CD4-positive, CD25-positive, alpha-beta regulatory T cell (primary cell): ENCODE measurements around the gene IL20. TPM values are rescaled to one million over a fixed set of nuclear protein-coding genes. Genes with fewer than 3 reads are reported as not detected.

Experiments
- ATAC-seq, 2 donors: fragments of 150-1000 bp; cut with Tn5 transposase; one replicate each; pipeline ENCODE4 v1.10.0; 2021; ENCODE audit warnings: low read depth in 2 of 2, moderate number of reproducible peaks in 2 of 2, moderate library complexity in 1 of 2
- DNase-seq, 3 donors: peaks; one replicate each; pipeline versions ENCODE4 v3.0.0 to v3.0.0-alpha.2; 2012 to 2022; ENCODE audit warnings: mixed read lengths in 1 of 3
- H3K27ac ChIP-seq: one replicate; pipeline ENCODE4 v1.7.0; 2013; ENCODE audit warnings: mild to moderate bottlenecking, low read length; ENCODE audit not compliant: insufficient read depth, poor library complexity, severe bottlenecking
- H3K27me3 ChIP-seq: one replicate; pipeline ENCODE4 v1.7.0; 2013; ENCODE audit warnings: low read length; ENCODE audit not compliant: control insufficient read depth, insufficient read depth
- H3K36me3 ChIP-seq: one replicate; pipeline ENCODE4 v1.7.0; 2013; ENCODE audit warnings: mild to moderate bottlenecking, low read length, moderate library complexity; ENCODE audit not compliant: control insufficient read depth, insufficient read depth
- H3K4me1 ChIP-seq: 2 replicates; pipeline ENCODE4 v1.7.0; 2013; ENCODE audit warnings: mild to moderate bottlenecking, low read length; ENCODE audit not compliant: insufficient read depth, control insufficient read depth, poor library complexity, severe bottlenecking
- H3K4me3 ChIP-seq: one replicate; pipeline ENCODE4 v1.7.0; 2013; ENCODE audit warnings: low read depth, mild to moderate bottlenecking, low read length, moderate library complexity
- H3K9me3 ChIP-seq, 2 experiments: 1 replicate in 1 of 2; 2 replicates in 1 of 2; pipeline ENCODE4 v1.7.0; 2013; ENCODE audit warnings: low read length in 2 of 2, mild to moderate bottlenecking in 1 of 2, moderate library complexity in 1 of 2; ENCODE audit not compliant: control insufficient read depth in 2 of 2
- H3K27ac Mint-ChIP-seq, 3 donors: one replicate each; pipeline ENCODE4 v1.8.0; 2020 to 2022; ENCODE audit warnings: mild to moderate bottlenecking in 3 of 3, mixed read lengths in 3 of 3, moderate library complexity in 2 of 3
- H3K27me3 Mint-ChIP-seq: one replicate; pipeline ENCODE4 v1.8.0; 2022; ENCODE audit warnings: mild to moderate bottlenecking, mixed read lengths
- H3K36me3 Mint-ChIP-seq: one replicate; pipeline ENCODE4 v1.8.0; 2020; ENCODE audit warnings: mixed read lengths
- H3K4me1 Mint-ChIP-seq, 4 donors: one replicate each; pipeline ENCODE4 v1.8.0; 2020 to 2022; ENCODE audit warnings: mixed read lengths in 4 of 4, mild to moderate bottlenecking in 1 of 4
- H3K4me3 Mint-ChIP-seq, 4 donors: one replicate each; pipeline ENCODE4 v1.8.0; 2020 to 2022; ENCODE audit warnings: mild to moderate bottlenecking in 4 of 4, mixed read lengths in 4 of 4, moderate library complexity in 3 of 4
- H3K9me3 Mint-ChIP-seq, 7 donors: one replicate each; pipeline ENCODE4 v1.8.0; 2020 to 2022; ENCODE audit warnings: mixed read lengths in 7 of 7, mild to moderate bottlenecking in 3 of 7, moderate library complexity in 2 of 7
- polyA plus RNA-seq, 4 donors: library from polyadenylated mRNA; unstranded; fragments of 300-500 nt; fragmentation: Illumina TruSeq; gene quantifications; one replicate each; pipeline ENCODE4 v1.2.3, GENCODE V29; 2021
- total RNA-seq: library from RNA; stranded (reverse); gene quantifications from one replicate; pipeline ENCODE4 v1.2.3, GENCODE V29; 2022

Gene IL20
- total and polyA plus RNA-seq, 5 donors from 2014 or later = not detected

DNA sequence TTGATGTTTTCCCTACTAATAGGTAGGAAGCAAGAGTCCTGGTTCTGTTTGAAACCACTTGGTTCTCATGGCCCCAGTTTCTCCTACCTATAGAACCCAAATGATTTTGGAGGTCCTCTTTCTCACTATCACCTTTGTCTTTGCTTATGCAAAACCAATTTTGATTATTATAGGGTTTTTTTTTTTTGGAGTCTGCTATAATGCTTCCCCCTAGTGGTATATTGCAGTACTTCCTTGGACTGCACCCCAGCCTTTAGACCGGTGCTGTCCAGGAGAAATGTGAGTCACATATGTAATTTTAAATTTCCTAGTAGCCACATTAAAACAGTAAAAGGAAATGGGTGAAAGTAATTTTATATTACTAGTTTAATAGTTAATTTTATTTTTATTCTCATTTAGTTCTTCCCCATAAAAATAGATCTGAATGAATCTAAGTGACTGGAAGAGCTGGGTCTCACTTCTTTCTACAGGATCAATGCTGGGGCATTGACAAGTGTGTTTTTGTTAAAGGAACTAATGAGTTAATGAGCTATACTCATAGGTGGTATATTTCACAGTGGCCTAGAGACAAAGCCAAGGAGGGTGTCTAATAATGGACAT, 45.7 kb downstream of the IL20 start:
- H3K36me3 Mint-ChIP-seq = peaks cover 70% of the 10 kb centered on the region

DNA sequence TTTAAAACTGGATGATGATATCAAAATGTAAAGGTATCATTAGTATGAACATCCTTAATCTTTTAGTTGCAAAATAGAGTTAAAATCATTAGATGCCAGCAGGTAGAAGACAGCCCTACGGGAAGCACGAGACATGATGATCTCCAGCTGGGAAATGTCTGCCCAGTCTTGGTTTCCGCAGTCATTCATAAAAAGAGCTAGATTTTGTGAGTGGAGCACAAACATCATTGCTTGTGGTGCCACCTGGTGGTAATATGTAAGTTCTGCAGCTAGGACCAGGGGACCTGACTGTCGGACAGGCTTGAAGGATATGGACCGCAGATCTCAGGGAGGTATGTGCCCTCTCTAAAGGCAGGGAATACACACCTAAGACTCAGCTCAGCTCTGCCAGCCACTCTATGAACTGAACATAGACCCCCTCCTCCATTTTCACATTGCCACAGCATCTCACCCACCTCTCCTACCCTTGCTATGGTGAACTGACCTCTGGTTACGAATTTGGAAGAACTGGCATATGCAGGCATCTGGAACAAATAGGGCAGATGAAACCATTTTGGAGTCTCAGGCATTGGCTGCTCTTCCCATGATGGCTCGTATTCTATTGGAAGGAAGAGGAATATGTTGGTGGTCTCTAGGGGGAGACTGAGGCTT, 47.1 kb downstream of the IL20 start:
- Histone ChIP-seq H3K27ac (peak overlapping the region; percentile 59), H3K4me1 (peaks cover 100% of the 10 kb centered on the region), H3K9me3 (no peaks in the 10 kb centered on the region), H3K27me3 (no peaks in the 10 kb centered on the region), H3K36me3 (peaks cover 92% of the 10 kb centered on the region), H3K4me3 (peak overlapping the region; percentile 98)
- peak overlapping the region in 1 of 4 donors; percentile 59 for H3K4me3 Mint-ChIP-seq
- peaks cover 80% of the 10 kb centered on the region for H3K36me3 Mint-ChIP-seq
- H3K27ac Mint-ChIP-seq = peak overlapping the region in 2 of 3 donors; percentile 41 to 92
- DNase-seq (peak; percentile 48 to 78 (median 69)), ATAC-seq (peak; percentile 47 to 59)
- H3K9me3 Mint-ChIP-seq = peaks cover 0 to 1% (median 0%) of the 10 kb centered on the region in 7 donors
- no peaks in the 10 kb centered on the region for H3K27me3 Mint-ChIP-seq
- H3K4me1 Mint-ChIP-seq = peaks cover 34 to 94% (median 83%) of the 10 kb centered on the region in 4 donors

More for the DNA sequence above, 45.7 kb downstream of the IL20 start:
- H3K4me1 ChIP-seq = peaks cover 98% of the 10 kb centered on the region
- H3K9me3 ChIP-seq = no peaks in the 10 kb centered on the region
- peak overlapping the region; percentile 42 for H3K27ac ChIP-seq
- peaks cover 90% of the 10 kb centered on the region for H3K36me3 ChIP-seq
- peak overlapping the region in 2 of 3 donors; percentile 74 to 87 for H3K27ac Mint-ChIP-seq
- H3K4me3 Mint-ChIP-seq = peak overlapping the region in 3 of 4 donors; percentile 54 to 86 (median 74)
- H3K27me3 ChIP-seq = no peaks in the 10 kb centered on the region
- DNase-seq = peak in 2 of 3 donors; percentile 67 to 69
- peaks cover 0 to 1% (median 0%) of the 10 kb centered on the region in 7 donors for H3K9me3 Mint-ChIP-seq
- peak overlapping the region; percentile 53 for H3K4me3 ChIP-seq
- H3K27me3 Mint-ChIP-seq = no peaks in the 10 kb centered on the region
- peaks cover 27 to 94% (median 77%) of the 10 kb centered on the region in 4 donors for H3K4me1 Mint-ChIP-seq
- ATAC-seq = peak; percentile 46 to 49

DNA sequence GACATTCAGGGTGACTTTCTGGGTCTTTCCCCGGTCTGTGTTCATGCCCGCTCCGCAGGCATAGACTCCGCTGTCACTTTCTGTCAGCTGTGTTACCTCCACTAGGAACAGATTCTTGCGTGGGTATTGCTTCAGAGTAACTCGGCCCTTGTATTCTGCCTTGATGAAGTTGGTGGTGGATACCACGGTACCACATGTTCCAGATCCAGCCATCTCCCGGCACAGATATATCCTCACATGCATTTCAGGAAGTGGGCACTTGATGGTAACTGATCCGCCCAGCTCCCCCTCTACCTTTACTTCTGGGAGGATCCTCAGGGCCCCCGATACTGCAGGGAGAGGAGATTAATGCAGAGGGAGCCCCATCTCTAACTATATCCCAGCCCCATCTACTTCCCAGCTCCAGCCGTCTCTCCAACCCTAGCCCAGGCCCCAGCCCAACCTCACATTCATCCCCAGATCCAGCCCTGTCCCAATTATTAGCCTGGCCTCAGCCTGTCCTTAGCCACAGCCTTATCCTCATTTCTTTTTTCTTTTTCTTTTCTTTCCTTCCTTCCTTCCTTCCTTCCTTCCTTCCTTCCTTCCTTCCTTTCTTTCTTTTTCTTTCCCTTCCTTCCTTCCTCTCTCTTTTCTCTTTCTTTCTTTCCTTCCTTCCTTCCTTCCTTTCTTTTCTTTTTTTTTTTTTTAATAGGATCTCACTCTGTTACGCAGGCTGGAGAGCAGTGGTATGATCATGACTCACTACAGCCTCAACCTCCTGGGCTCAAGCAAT, 48.5 kb downstream of the IL20 start:
- Mint-ChIP-seq H3K27ac (peak overlapping the region in 2 of 3 donors; percentile 91 to 97), H3K27me3 (no peaks in the 10 kb centered on the region), H3K36me3 (peaks cover 82% of the 10 kb centered on the region), H3K9me3 (peaks cover 0 to 1% (median 0%) of the 10 kb centered on the region in 7 donors), H3K4me3 (peak overlapping the region in 1 of 4 donors; percentile 10), H3K4me1 (peaks cover 34 to 89% (median 81%) of the 10 kb centered on the region in 4 donors)
- H3K27ac ChIP-seq = peak overlapping the region; percentile 67
- no peaks in the 10 kb centered on the region for H3K9me3 ChIP-seq
- DNase-seq (no peak), ATAC-seq (no peak)
- no peaks in the 10 kb centered on the region for H3K27me3 ChIP-seq
- peaks cover 100% of the 10 kb centered on the region for H3K4me1 ChIP-seq
- H3K36me3 ChIP-seq = peaks cover 84% of the 10 kb centered on the region
- peak overlapping the region; percentile 98 for H3K4me3 ChIP-seq

DNA sequence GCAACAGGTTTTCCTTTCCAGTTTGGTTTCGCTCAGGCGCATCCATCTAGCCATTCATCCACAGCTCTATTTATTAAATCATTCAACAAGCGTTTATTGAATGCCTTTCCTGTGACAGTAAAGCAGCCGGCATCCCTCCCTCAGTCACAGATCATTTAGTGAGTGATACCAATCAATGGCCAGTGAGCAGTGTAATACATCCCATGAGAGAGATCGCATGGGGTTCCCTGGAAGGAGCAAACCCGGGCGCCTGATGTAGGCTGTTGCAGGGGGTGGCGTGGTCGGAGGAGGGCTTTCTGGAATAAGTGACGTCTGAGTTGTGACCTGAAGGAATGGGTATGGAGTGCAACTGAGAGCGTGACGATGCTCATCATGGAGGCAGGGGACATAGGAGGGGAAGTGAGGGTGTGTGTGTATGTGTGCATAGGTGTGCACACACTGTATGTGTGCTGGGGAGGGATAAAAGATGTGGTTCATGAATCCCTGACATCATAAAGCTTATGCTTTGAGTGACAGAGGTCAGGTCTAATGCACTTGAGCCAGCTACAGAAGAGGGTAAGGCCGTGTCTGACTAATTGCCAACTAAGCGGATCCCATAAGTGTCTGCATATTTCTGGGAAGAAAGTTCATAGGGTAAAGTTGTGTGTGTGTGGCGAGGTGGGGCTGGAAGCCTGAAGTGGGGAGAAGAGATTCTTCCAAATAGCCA, 49.8 kb downstream of the IL20 start:
- peak overlapping the region; percentile 67 for H3K27ac ChIP-seq
- Mint-ChIP-seq H3K4me1 (peaks cover 38 to 81% (median 80%) of the 10 kb centered on the region in 4 donors), H3K36me3 (peaks cover 90% of the 10 kb centered on the region), H3K27me3 (no peaks in the 10 kb centered on the region), H3K9me3 (peaks cover 0 to 1% (median 0%) of the 10 kb centered on the region in 7 donors), H3K4me3 (no peak overlapping the region), H3K27ac (peak overlapping the region in 2 of 3 donors; percentile 91 to 99)
- H3K9me3 ChIP-seq = no peaks in the 10 kb centered on the region
- ATAC-seq (no peak), DNase-seq (no peak)
- peaks cover 93% of the 10 kb centered on the region for H3K4me1 ChIP-seq
- peak overlapping the region; percentile 98 for H3K4me3 ChIP-seq
- H3K36me3 ChIP-seq = peaks cover 85% of the 10 kb centered on the region
- no peaks in the 10 kb centered on the region for H3K27me3 ChIP-seq

DNA sequence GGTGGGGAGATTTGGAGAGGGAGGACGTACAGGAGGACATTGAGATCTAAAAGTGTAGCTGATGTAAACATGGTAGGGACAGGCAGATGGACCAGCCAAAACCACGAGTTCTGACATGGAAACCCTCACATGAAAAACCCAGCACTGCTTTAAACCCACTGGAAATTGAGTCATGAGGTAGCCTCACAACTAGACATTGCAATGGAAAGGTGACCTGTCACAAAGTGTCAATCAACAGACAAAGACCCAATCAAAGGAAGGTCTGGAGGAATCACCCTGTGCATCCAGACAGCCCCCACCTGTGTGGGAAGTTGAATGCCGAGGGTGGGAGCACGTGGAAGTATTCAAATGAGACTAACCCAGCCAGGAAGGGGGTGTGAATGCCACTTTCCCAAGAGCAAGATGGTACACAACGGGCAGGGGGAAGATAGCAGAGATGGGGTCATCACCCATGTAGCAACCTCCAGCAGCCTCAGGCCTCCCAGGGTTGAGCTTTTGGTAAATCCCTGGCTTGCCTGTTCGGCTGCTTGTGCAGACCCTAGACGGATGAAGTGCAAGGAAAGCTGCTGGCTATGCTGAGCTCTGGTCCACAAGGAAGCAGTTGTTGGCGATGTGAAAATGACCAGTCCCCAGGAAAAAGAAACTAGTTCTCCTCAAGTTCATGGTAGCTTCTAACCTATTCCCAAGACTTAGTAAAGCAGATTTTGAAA, 50.7 kb downstream of the IL20 start:
- Mint-ChIP-seq H3K36me3 (peaks cover 91% of the 10 kb centered on the region), H3K4me1 (peaks cover 29 to 79% (median 71%) of the 10 kb centered on the region in 4 donors), H3K27ac (peak overlapping the region in 2 of 3 donors; percentile 91 to 99), H3K4me3 (no peak overlapping the region), H3K27me3 (no peaks in the 10 kb centered on the region), H3K9me3 (peaks cover 0 to 2% (median 0%) of the 10 kb centered on the region in 7 donors)
- DNase-seq = no peak
- peaks cover 80% of the 10 kb centered on the region for H3K36me3 ChIP-seq
- H3K27me3 ChIP-seq = no peaks in the 10 kb centered on the region
- no peak for ATAC-seq
- peak overlapping the region; percentile 67 for H3K27ac ChIP-seq
- H3K4me3 ChIP-seq = peak overlapping the region; percentile 98
- H3K4me1 ChIP-seq = peaks cover 83% of the 10 kb centered on the region
- no peaks in the 10 kb centered on the region for H3K9me3 ChIP-seq

DNA sequence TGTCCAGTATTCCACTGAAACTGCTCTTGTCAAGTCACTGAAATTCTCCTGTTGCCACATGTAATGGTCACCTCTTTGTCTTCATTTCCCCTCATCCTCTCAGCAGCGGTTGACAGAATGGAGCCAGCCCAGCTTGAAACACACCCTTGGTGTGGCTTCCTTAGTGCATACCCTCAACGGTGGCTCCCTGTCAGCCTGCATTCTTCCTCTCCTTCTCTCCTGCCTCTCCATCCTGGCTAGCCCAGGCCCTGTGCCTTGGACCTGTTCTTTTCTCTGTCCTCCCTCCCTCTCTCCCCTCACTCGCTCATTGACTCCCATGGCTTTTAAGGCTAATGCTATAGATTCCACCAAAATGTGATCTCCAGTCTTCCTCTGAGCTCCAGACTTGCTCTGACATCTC, 52.7 kb downstream of the IL20 start:
- ATAC-seq (no peak), DNase-seq (no peak)
- H3K9me3 Mint-ChIP-seq = peaks cover 0 to 2% (median 0%) of the 10 kb centered on the region in 7 donors
- Histone ChIP-seq H3K4me1 (peaks cover 76% of the 10 kb centered on the region), H3K27me3 (no peaks in the 10 kb centered on the region), H3K4me3 (peak overlapping the region; percentile 98), H3K36me3 (peaks cover 61% of the 10 kb centered on the region), H3K27ac (peak overlapping the region; percentile 67), H3K9me3 (no peaks in the 10 kb centered on the region)
- H3K36me3 Mint-ChIP-seq = peaks cover 73% of the 10 kb centered on the region
- peaks cover 20 to 69% (median 53%) of the 10 kb centered on the region in 4 donors for H3K4me1 Mint-ChIP-seq
- peak overlapping the region in 2 of 3 donors; percentile 89 to 99 for H3K27ac Mint-ChIP-seq
- H3K4me3 Mint-ChIP-seq = no peak overlapping the region
- H3K27me3 Mint-ChIP-seq = no peaks in the 10 kb centered on the region
